HT-29 (cell line): ENCODE measurements around the gene APH1B. TPM values are rescaled to one million over a fixed set of nuclear protein-coding genes. Genes with fewer than 3 reads are reported as not detected.

ENCODE experiments used
- DNase-seq: peaks from one replicate; pipeline ENCODE4 v3.0.0-alpha.2; 2015; ENCODE audit warnings: low spot score
- total RNA-seq: library from RNA; depleted of rRNA; stranded (reverse); fragments of >200 nt; shearing (Covaris generic); gene quantifications from 2 replicates; pipeline ENCODE4 v1.2.3, GENCODE V29; 2014; rRNA removed

The APH1B gene
- total RNA-seq, 1 experiment from 2014 or later = 1.7 TPM

DNA sequence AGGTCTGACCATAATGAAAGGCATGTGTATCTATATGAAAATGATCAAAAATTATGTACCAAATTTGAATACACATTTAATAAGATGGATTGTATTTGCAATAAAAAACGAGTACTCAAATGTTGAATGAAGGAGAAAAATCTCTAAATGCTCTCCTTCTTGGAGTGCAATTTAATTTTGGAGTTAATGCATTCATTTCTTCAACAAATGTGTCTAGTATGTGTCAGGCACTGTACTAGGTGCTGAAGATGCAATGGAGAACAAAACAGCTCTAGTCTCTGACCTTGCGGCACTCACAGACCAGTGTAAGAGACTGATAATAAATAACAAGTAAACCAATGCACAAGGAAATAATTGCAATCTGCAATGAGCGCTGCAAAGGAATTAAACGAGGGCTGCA lies 75.4 kb downstream of the APH1B start:
- no peak for DNase-seq

DNA sequence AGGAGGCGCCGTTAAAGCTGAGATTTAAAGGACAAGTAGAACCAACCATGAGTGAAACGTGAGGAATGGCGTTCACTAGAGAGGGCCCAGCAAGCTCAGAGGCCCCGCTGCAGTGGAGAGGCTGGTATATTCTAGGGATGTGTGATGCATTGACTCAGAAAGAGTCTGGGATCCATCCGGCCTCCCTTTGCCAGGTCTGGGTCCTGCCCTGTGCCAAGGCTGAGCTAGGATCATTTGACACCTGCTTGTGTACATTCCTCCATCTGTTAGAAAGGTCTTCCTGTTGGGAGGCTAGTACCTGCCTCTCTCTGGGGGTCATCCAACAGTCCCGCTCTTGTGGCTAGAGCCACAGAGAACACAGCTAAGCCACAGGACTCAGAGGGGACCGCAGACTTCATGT lies 75.9 kb downstream of the APH1B start:
- DNase-seq = no peak

GRCh38 chr15:63353887-63354286 lies 76.5 kb downstream of the APH1B start:
- peak; percentile 80 for DNase-seq

DNA sequence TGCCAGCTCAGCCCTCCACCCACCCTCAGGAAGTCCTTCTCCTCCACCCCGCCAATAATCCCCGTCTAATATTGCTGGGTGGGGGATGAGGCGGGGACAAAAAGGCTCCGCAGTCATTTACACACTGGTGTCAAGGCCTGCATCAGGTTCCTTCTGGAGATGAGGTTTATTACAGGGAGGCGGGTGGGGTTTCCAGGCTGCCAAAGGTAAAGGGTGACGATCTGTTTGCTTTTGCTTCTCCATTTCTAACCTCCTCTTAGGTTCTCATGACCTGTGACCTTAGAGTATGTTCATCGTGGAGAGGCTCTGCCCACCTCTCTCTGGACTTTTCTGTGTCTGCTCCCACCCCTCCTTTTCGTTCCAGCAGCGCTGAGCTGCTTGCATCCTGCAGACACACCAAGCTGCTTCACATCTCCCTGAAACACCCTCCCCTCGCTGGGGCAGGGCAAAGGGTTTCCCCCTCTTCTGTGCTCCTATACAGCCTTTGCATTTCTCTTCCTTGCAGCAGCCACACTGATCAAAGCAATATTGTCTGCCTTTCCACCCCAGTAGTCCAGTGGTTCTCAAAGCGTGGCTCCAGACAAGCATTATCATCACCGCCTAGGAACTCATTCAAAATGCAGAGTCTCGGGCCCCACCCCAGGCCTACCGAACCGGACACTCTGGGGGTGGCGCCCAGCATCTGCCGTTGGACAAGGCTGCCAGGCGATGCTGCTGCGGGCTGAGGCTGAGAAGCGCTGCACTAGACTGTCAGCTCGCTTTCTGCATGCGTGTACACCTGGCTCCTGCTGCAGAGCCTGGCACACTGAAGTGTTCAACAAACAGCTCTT lies 77.6 kb downstream of the APH1B start:
- DNase-seq = peak; percentile 79

DNA sequence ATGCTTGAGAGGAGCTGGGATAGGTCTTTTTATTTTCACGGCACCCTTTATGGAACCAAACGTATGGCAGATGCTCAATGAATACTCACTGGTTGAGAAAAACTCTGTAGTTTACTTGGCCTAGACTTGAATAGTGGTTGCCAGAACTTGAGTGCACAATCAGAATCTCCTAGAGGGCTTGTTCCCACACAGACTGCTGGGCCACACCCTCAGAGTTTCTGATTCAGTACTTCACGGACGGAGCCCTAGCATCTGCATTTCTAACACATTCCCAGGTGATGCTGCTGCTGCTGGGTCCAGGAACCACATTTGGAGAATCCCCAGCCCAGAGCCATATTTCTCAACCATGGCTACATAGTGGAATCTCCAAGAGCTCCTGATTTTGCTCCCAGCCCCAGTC lies 79.7 kb downstream of the APH1B start:
- DNase-seq = no peak

DNA sequence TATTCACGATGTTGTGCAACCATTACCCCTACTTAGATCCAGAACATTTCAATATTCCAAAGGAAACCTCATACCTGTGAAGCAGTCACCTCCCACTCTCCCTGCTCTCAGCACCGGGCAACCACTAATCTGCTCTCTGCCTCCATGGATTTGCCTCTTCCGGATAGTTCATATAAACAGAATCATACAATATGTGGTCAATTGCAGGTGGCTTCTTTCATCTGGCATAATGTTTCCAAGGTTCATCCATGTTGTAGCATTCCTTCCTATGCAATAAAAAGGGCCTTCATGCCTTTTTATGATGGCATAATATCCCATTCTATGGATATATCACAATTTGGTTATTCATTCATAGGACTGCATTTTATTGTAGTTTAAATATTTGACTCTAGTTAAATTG lies 80.3 kb downstream of the APH1B start:
- DNase-seq = no peak

GRCh38 chr15:63358241-63359029 lies 81.0 kb downstream of the APH1B start:
- DNase-seq = no peak

Other genes with a start within 250 kb of the APH1B start
- 155 and 197 TPM in 2 replicates for gene TPM1, start 234.9 kb upstream of the APH1B start, total RNA-seq
- 5.3 TPM in 2 replicates for gene LACTB, start 155.7 kb upstream of the APH1B start, total RNA-seq
- gene RPS27L, start 120.1 kb upstream of the APH1B start, total RNA-seq = 35.0 and 43.7 TPM in 2 replicates
- 1.6 and 3.4 TPM in 2 replicates for gene RAB8B, start 88.0 kb upstream of the APH1B start, total RNA-seq
- gene CA12, start 104.2 kb downstream of the APH1B start, total RNA-seq = 60.0 and 64.9 TPM in 2 replicates
- 39.4 and 47.6 TPM in 2 replicates for gene USP3, start 227.0 kb downstream of the APH1B start, total RNA-seq